ENCODE data around the gene SLC22A31. TPM values are rescaled to one million over a fixed set of nuclear protein-coding genes. Genes with fewer than 3 reads are reported as not detected.

SLC22A31 gene
- total RNA-seq, 1 experiment from 2014 or later: 4.5 TPM

DNA sequence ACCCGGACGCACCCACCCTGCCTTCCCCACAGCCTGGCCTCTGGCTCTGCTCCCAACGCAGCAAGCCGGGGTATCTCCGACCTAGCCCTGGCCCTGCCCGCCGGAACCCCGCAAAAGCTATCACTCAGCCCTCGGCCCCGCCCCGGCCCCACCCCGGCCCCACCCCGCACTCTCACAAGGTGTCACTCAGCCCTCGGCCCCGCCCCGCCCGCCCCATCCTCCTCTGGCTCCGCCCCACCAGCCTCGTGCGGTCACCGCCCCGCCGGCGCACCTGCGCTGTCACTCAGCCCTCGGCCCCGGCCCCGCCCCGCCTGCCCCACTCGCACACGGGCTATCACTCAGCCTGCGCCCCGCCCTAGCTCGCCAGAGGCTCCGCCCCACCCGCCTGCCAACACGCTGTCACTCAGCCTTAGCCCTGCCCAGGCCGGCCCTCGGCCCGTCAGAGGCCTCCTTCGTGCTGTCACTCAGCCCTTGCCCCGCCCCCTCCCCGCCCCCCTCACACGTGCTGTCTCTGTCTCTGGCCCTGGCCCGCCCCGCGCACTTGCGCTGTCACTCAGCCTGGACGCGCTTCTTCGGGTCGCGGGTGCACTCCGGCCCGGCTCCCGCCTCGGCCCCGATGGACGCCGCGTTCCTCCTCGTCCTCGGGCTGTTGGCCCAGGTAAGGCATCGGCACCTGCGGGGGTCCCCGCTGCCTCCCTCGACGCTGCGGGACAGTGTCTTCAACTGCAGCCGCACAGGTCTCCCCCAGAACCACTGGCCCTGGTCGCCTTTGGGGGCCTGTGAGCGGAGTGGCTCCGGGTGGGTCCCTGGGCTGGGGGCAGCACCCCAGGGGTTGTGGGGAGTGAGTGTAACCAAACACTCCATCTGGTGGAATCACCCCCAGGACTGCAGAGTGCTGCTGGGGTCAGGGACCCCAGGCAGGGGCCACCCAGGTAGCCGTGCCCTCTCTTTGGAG, 28.8 kb downstream of the SLC22A31 start, which contains the start of gene CDH15:
Gene CDH15 (plus strand): TSS at position 533 of the 955 bp plus-strand sequence. CDS start 84 bp downstream, at position 617.
- peak within 1 kb of the TSS; percentile 18 to 50 for H3K4me3 ChIP-seq (ENCODE audit: low read depth in 2 of 2, low read length in 2 of 2)
- ChIA-PET POLR2A (no interaction called here), CTCF (interaction anchor here (0.9 kb wide), 1 partner anchor 21 kb away, joined by 6 read pairs; no protein-coding TSS in a partner anchor)
- no peak within 1 kb of the TSS for H3K27ac ChIP-seq (ENCODE audit: low read length)
- H3K9me3 ChIP-seq (ENCODE audit: control insufficient read depth, insufficient read depth, low read depth, low read length): no peaks in the 10 kb centered on the region
- H3K27me3 ChIP-seq (ENCODE audit: control insufficient read depth, insufficient read depth, low read length): no peaks in the 10 kb centered on the region
- DNase-seq (ENCODE audit: low read depth, low spot score) (peak; percentile 64), ATAC-seq (peak; percentile 89)
- intact Hi-C loops (cut with micrococcal nuclease; ENCODE audit: unreplicated experiment) (no loop called here), in situ Hi-C loops (cut with HindIII; ENCODE audit: low pct_unique_long_range_greater_than_20kb, low sequenced_read_pairs) (no loop called here)
- H3K36me3 ChIP-seq (ENCODE audit: control insufficient read depth, insufficient read depth, low read length): no peaks in the 10 kb centered on the region
- H3K4me1 ChIP-seq (ENCODE audit: control insufficient read depth, insufficient read depth, low read length): peaks cover 6% of the 10 kb centered on the region; the same call in 1 of the 2 replicates
- no TSS peak for BruUV-seq (replicated peaks)
- TF ChIP-seq, protein P1, sequence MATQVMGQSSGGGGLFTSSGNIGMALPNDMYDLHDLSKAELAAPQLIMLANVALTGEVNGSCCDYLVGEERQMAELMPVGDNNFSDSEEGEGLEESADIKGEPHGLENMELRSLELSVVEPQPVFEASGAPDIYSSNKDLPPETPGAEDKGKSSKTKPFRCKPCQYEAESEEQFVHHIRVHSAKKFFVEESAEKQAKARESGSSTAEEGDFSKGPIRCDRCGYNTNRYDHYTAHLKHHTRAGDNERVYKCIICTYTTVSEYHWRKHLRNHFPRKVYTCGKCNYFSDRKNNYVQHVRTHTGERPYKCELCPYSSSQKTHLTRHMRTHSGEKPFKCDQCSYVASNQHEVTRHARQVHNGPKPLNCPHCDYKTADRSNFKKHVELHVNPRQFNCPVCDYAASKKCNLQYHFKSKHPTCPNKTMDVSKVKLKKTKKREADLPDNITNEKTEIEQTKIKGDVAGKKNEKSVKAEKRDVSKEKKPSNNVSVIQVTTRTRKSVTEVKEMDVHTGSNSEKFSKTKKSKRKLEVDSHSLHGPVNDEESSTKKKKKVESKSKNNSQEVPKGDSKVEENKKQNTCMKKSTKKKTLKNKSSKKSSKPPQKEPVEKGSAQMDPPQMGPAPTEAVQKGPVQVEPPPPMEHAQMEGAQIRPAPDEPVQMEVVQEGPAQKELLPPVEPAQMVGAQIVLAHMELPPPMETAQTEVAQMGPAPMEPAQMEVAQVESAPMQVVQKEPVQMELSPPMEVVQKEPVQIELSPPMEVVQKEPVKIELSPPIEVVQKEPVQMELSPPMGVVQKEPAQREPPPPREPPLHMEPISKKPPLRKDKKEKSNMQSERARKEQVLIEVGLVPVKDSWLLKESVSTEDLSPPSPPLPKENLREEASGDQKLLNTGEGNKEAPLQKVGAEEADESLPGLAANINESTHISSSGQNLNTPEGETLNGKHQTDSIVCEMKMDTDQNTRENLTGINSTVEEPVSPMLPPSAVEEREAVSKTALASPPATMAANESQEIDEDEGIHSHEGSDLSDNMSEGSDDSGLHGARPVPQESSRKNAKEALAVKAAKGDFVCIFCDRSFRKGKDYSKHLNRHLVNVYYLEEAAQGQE (IDR thresholded peaks at IDR 0.05; ENCODE audit: insufficient read depth in 1 of 2, low read depth in 2 of 2, low read length in 1 of 2): no peak
- TF ChIP-seq, protein P2, sequence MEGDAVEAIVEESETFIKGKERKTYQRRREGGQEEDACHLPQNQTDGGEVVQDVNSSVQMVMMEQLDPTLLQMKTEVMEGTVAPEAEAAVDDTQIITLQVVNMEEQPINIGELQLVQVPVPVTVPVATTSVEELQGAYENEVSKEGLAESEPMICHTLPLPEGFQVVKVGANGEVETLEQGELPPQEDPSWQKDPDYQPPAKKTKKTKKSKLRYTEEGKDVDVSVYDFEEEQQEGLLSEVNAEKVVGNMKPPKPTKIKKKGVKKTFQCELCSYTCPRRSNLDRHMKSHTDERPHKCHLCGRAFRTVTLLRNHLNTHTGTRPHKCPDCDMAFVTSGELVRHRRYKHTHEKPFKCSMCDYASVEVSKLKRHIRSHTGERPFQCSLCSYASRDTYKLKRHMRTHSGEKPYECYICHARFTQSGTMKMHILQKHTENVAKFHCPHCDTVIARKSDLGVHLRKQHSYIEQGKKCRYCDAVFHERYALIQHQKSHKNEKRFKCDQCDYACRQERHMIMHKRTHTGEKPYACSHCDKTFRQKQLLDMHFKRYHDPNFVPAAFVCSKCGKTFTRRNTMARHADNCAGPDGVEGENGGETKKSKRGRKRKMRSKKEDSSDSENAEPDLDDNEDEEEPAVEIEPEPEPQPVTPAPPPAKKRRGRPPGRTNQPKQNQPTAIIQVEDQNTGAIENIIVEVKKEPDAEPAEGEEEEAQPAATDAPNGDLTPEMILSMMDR (IDR thresholded peaks at IDR 0.05): no peak
- TF ChIP-seq TCF7L2 (IDR thresholded peaks at IDR 0.05; ENCODE audit: low read depth, low read length) (no peak), POLR2AphosphoS5 (IDR thresholded peaks at IDR 0.05; ENCODE audit: low read depth, low read length) (no peak), SIN3A (IDR thresholded peaks at IDR 0.05; ENCODE audit: borderline replicate concordance, insufficient read depth, low read depth, low read length) (no peak)

DNA sequence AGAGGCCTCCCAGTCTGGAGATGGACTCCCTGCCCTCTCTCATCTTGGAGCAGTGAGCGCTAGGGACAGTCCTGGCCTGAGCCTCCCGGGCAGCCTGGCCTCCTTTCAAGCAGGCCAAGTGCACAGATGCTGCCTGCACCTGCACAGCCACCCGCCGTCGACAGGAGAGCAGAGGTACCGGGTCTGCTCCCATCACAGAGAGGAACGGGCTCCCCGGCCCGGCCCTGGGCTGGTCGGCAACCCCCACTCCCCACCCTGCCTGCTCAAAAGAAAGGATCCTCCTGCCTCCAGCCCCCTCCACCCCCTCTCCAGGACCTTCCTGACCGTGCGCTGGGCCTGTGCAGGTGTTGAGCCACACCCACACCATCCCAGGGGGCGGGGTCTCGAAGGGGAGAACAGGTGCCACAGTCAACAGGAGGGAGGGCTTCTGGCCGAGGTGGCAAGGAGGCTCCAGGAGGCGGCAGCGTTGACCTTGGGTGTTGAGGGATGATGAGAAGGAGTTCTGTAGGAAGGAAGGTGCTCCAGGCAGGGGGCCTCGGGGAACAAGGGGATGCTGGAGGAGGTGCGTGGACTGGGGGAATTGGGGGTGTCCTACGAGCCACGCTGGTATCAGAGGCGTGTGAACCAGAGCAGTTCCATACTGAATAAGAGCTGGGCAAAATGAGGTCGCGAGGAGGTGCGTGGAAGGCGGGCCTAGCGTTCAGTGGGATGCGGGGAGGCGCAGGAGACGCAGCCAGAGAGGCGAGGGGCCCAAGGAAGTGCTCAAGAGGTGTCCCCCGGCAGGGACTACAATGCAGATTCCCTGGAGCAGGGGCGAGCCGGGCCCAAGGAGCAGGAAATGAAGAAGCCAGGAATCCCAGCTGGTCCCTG, 29.8 kb downstream of the SLC22A31 start:
- BruUV-seq (replicated peaks): no TSS peak
- Histone ChIP-seq H3K27ac (ENCODE audit: low read length) (no peak overlapping the region), H3K4me1 (ENCODE audit: control insufficient read depth, insufficient read depth, low read length) (peaks cover 6% of the 10 kb centered on the region; the same call in 1 of the 2 replicates), H3K27me3 (ENCODE audit: control insufficient read depth, insufficient read depth, low read length) (no peaks in the 10 kb centered on the region), H3K9me3 (ENCODE audit: control insufficient read depth, insufficient read depth, low read depth, low read length) (no peaks in the 10 kb centered on the region), H3K4me3 (ENCODE audit: low read depth in 2 of 2, low read length in 2 of 2) (peak overlapping the region; percentile 15 to 50), H3K36me3 (ENCODE audit: control insufficient read depth, insufficient read depth, low read length) (no peaks in the 10 kb centered on the region)
- no peak for TF ChIP-seq TCF7L2 (IDR thresholded peaks at IDR 0.05; ENCODE audit: low read depth, low read length)
- TF ChIP-seq POLR2AphosphoS5 (IDR thresholded peaks at IDR 0.05; ENCODE audit: low read depth, low read length): no peak
- TF ChIP-seq, protein P1 (IDR thresholded peaks at IDR 0.05; ENCODE audit: insufficient read depth in 1 of 2, low read depth in 2 of 2, low read length in 1 of 2): no peak
- TF ChIP-seq, protein P2 (IDR thresholded peaks at IDR 0.05): no peak; the same call in 1 of the 2 replicates
- no peak for TF ChIP-seq SIN3A (IDR thresholded peaks at IDR 0.05; ENCODE audit: borderline replicate concordance, insufficient read depth, low read depth, low read length)
- CTCF ChIA-PET: interaction anchor here (0.9 kb wide), 1 partner anchor 22 kb away, joined by 6 read pairs; no protein-coding TSS in a partner anchor
- in situ Hi-C loops (cut with HindIII; ENCODE audit: low pct_unique_long_range_greater_than_20kb, low sequenced_read_pairs) (no loop called here), intact Hi-C loops (cut with micrococcal nuclease; ENCODE audit: unreplicated experiment) (no loop called here)
- POLR2A ChIA-PET: no interaction called here
- DNase-seq (ENCODE audit: low read depth, low spot score) (no peak), ATAC-seq (peak; percentile 1; the same call in 1 of the 2 replicates)
